ENCODE measurements around the gene GABBR2.

GABBR2 gene

GRCh38 chr9:98342820-98343210 lies 365.9 kb downstream of the GABBR2 start:
- DNase-seq (ENCODE audit: low read depth in 2 of 2), result no peak

GRCh38 chr9:98342098-98342819 lies 366.5 kb downstream of the GABBR2 start:
- DNase-seq (ENCODE audit: low read depth in 2 of 2), result no peak

DNA sequence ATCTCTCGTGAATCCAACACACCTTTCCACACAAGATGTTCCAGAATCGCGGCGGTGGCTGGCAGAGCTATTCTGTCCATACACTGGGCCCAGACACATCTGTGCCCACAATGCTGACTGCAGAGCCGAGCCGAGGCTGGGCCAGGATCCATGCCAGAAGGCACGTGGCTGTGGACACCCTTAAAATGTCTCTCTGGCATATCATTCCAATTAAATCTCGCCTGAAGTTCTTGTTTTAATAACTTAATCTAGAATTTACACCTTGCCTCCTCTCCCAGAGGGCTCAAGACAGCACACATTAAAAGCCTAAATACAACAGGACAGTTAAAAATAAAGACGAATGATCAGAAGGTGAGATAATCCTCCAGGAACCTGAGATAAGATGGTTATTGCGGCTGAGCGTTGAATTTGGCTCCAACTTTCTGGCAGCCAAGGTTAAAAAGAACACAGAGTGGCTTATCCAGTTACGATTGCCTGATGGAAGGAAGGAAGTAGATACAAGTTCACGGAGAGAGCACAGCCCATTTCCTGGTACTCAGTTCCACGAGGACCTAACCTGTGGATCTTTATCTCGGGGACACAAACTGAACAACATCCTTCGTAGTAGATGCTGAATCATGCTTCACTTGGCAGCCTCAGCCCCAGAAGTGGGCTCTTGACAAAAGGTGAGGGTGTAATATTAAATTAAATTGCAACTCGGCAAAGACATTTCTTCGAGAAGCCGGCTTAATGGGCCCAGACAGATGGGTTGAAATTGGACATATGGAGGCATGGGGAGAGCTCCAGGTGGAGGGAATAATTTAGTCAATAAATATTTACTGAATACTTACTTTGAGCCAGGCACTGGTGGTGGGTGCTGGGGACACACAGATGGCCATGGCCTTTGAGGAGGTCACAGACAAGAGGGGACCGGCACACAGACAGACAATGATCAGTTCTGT lies 367.3 kb downstream of the GABBR2 start:
- no peak for DNase-seq (ENCODE audit: low read depth in 2 of 2)

DNA sequence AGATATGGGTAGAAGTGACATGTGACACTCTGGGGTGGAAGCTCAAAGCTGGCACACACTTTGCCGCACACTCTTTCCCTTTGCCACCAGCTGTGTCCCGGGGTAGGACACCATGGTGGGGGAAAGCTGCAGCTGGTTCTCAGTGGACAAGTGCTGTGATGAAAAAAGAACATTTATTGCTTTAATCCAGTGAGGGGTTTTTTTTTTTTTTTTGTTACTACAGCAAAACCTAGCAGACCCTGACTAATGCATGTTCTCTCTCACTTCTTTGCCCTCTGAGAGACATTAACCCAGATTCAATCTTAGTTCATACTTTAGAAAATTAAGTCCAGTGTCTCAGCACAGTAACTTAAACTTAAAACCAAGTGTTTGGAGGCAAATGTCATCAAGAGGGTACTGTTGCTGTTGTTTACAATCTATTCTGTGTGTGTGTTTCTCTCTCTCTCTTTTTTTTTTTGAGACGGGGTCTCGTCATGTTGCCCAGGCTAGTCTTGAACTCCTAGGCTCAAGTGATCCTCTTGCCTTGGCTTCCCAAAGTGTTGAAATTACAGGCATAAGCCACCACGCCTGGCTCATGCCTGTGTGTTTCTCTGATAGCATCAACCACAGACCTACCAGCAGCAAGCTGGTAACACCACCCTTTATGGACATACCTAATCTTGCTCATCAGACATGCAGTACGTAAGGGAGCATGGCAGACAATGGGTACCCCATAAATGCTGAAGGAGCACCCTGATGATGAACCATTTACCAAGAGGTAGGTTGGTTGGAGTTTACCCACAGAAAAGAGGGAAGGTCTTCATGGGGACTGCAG lies 368.5 kb downstream of the GABBR2 start:
- DNase-seq (ENCODE audit: low read depth in 2 of 2), result no peak

GRCh38 chr9:98335661-98336060 lies 373.1 kb downstream of the GABBR2 start:
- no peak for DNase-seq (ENCODE audit: low read depth in 2 of 2)

GRCh38 chr9:98334796-98335195 lies 373.9 kb downstream of the GABBR2 start:
- DNase-seq (ENCODE audit: low read depth in 2 of 2), result no peak

GRCh38 chr9:98333703-98334582 lies 374.8 kb downstream of the GABBR2 start:
- DNase-seq (ENCODE audit: low read depth in 2 of 2), result peak; percentile 69 to 75

DNA sequence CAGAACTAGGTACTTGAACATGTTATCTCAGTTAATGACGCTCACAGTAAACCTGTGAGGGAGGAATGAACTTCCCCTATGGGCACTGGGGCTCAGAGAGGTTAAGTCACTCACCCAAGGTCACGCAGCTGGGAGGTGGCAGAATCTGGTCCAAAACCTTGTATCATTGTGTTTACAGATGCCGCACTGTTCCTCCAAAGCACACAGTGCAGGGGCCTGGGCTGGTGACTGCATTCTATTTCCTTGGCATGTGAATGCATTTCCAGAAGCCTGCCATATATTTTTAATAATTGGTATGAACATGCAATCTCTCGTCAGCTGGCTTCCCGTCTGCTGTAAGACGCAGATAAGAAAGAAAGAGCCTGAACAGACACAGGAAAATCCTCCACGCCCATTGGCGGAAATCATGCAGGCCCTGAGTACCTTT lies 376.3 kb downstream of the GABBR2 start:
- no peak for DNase-seq (ENCODE audit: low read depth in 2 of 2)

GRCh38 chr9:98331536-98332259 lies 377.0 kb downstream of the GABBR2 start:
- DNase-seq (ENCODE audit: low read depth in 2 of 2), result no peak

DNA sequence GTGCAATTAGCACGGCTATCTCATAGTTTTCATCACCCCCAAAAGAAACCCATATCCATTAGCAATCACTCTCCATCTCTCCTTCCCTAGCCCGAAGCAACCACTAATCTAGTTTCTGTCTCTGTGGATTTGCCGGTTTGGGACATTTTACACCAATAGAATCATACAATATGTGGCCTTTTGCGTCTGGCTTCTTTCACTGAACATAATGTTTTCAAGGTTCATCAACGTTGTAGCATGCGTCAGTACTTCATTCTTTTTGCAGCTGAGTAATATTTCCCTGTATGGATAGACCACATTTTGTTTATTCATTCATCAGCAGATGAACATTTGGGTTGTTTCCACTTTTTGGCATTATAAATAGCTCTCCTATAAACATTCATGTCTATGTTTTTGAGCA lies 377.9 kb downstream of the GABBR2 start:
- peak; percentile 31 to 44 for DNase-seq (ENCODE audit: low read depth in 2 of 2)

DNA sequence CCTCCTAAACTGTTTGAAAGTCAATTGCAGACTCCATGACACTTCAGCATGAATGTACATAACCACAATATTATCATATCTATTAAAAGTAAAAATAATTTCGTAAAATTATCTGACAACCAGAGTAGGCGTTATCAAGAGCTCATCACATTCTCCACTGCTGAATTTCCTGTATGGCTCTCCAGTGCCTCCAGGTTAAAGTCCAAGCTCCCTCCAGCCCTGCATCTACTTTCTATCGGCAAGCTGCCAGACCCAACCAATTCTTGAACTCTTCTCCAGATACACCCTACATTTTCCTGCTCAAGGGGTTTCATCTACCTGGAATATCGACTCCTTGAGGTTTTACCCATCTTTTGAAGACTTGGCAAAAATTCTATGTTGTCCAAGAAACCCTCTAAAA lies 378.8 kb downstream of the GABBR2 start:
- no peak for DNase-seq (ENCODE audit: low read depth in 2 of 2)

GRCh38 chr9:98329281-98329680 lies 379.5 kb downstream of the GABBR2 start:
- DNase-seq (ENCODE audit: low read depth in 2 of 2), result no peak

DNA sequence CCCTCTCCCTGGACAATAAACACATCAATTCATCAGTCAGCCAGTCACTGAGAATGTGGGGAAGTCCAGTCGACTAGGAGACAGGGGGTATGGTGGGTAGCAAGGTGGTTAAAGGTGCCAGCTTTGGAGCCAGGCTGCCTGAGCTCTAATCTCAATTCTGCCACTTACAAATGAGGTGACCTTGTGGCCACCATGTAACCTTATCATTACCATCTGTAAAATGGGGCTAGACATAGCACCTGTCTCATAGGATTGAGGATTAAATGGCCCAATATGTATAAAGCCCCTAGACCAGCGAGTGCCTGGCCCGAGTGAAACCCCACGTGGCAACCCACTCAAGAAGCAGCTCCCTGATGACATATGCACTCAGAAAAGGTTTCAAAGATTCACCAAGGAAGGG lies 380.0 kb downstream of the GABBR2 start:
- DNase-seq (ENCODE audit: low read depth in 2 of 2), result no peak

DNA sequence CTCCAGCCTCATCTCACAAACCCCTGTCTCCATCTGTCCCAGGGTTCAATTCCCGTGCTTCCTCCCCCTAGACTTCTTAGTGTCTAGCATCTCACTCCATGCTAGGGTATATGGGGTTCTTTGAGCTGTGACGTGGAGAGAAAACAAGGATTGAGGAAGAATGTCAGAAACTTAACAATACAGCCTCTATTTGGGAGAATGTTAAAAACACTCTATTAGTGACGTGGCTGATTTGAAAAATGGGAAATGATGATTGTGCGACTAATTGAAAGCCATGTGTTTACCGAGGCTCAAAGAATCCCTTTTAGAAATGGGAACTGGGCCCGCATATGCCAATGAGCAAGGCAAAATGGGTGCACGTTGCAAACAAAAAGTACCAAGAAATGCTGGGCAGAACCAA lies 380.6 kb downstream of the GABBR2 start:
- no peak for DNase-seq (ENCODE audit: low read depth in 2 of 2)

- no peak for DNase-seq (ENCODE audit: low read depth in 2 of 2)
Measured at GRCh38 chr9:98327249-98327561, 381.5 kb downstream of the GABBR2 start.

DNA sequence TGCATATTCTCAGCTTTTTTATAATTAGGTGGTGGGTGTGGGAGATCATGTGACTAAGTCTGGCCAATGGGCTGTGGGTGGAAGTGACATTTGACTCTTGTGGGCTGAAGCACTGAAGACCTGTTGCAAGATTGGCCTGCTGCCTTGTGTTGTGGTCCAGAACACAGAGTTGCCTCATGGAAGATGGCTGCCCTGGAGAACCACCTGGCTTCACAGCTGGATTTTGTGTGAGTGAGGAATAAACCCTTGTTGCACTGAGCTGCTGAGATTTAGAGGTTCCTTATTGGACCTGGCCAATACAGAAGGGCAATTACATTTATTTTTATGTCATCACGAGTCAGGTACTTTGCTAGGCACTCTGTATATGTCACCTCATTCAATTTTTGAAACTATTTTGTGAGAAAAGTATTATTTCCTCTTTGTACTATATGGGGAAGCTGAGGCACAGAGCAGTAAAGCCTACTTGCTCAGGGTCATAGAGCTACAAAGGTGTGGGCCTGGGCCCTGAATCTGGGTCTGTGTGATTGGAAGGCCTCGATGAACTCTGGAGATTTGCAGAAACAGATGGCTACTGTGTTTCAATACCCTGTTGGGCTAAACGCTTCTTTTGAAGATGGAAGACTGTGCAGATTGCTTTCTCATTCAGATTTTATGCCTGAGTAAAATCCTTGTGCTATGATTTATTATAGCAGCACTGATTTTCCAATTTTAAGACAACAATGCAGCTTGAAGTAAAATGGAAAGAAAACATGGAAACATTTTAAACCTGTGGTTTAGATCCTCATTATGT lies 382.1 kb downstream of the GABBR2 start:
- DNase-seq (ENCODE audit: low read depth in 2 of 2), result peak in 1 of 2 experiments; percentile 16

GRCh38 chr9:98324801-98325200 lies 383.9 kb downstream of the GABBR2 start:
- DNase-seq (ENCODE audit: low read depth in 2 of 2), result peak in 1 of 2 experiments; percentile 14

DNA sequence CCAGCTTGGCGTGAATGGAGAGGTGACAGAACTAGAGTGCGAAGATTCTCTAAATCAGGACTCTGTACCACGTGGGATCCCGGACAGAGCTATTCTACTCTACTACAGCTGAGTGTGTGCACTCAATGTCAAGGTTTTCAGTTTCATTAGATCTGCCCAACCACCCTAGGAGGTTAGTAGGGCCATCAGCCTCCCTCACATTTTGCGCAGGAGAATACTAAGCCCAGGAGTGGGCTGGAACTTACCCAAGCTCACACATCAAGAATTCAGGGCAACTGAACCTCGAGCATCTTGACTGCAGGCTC lies 385.0 kb downstream of the GABBR2 start:
- no peak for DNase-seq (ENCODE audit: low read depth in 2 of 2)

DNA sequence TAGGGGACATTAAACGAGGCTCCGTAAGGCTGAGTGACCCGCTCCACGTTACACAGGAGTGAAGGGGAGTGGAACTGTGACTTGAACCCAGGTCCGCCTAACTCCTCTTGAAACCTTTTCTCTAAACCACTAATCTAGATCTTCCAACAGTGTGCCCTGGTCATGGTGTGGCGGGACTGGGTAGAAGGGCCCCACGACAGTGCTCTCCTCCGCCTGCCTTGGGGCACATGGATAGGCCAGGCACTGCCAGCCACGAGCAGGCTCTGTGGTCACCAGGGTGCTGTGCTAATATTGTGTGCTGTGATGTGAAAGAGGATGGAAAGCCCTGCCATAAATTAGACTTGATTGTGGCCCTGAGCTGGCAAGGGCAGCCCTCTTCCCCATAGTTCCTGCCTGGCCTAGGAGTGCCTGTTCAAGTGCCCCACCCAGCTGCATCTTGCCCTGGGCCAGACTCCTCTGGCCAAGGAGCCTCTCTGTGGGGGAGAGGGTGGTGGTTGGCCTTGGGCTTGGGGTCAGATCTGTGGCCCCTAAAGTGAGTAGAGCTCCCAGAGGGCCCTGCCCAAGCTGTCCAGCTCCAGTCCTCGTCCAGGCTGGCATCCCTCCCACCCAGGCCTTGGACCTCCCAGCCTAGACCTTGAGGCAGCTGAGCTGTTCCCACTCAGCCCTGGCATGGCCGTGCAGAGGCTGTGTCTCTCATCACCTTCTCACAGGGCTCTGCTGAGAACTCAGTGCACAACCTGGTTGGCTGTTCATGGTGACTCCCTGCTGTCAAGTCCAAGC lies 385.5 kb downstream of the GABBR2 start:
- DNase-seq (ENCODE audit: low read depth in 2 of 2), result no peak

Data from fibroblast of skin of left quadriceps (primary cell).